Measurements from ENCODE around the gene UCP3. TPM values are rescaled to one million over a fixed set of nuclear protein-coding genes. Genes with fewer than 3 reads are reported as not detected.

The UCP3 gene
- total RNA-seq, 1 experiment from 2014 or later: 1.2 TPM

- ChIA-PET POLR2A (ENCODE audit: unreplicated experiment) (no interaction called here), CTCF (no interaction called here)
- Histone ChIP-seq H3K27ac (ENCODE audit: low read length) (peak overlapping the region; percentile 47), H3K36me3 (ENCODE audit: low read depth, low read length) (no peaks in the 10 kb centered on the region), H3K79me2 (ENCODE audit: low read length) (no peaks in the 10 kb centered on the region), H3K27me3 (ENCODE audit: low read length) (no peaks in the 10 kb centered on the region), H3K4me1 (ENCODE audit: insufficient read depth, low read length) (peaks cover 14% of the 10 kb centered on the region), H3K9me2 (replicated peaks; ENCODE audit: low read length) (no peaks in the 10 kb centered on the region), H3K4me3 (ENCODE audit: low read length) (no peak overlapping the region), H3F3A (ENCODE audit: low read length, unreplicated experiment) (peaks cover 4% of the 10 kb centered on the region), H3K4me2 (ENCODE audit: low read length) (no peak overlapping the region), H3K9me3 (ENCODE audit: low read length) (no peaks in the 10 kb centered on the region), H3K9ac (ENCODE audit: low read length) (no peak overlapping the region), H2AFZ (ENCODE audit: low read length) (no peak overlapping the region), H4K20me1 (ENCODE audit: low read length) (no peaks in the 10 kb centered on the region)
- DNase-seq: no peak
- ATAC-seq: no peak
- intact Hi-C loops (cut with micrococcal nuclease): no loop called here
- no TSS peak for BruUV-seq (replicated peaks)
- no peak for TF ChIP-seq EZH2 (IDR thresholded peaks at IDR 0.05; ENCODE audit: low read length, unreplicated experiment)
- no peak for TF ChIP-seq EZH2phosphoT487 (IDR thresholded peaks at IDR 0.05; ENCODE audit: borderline replicate concordance, low read length)
Observed at GRCh38 chr11:73997120-73997770, 11.6 kb downstream of the UCP3 start.

- peak; percentile 96 for ATAC-seq
- no peaks in the 10 kb centered on the region for H3K79me2 ChIP-seq (ENCODE audit: low read length)
- H3K4me1 ChIP-seq (ENCODE audit: insufficient read depth, low read length): peaks cover 14% of the 10 kb centered on the region
- H4K20me1 ChIP-seq (ENCODE audit: low read length): no peaks in the 10 kb centered on the region
- TF ChIP-seq CTCF (conservative IDR thresholded peaks at IDR 0.05; ENCODE audit: low read depth, low read length) (no peak), EZH2phosphoT487 (IDR thresholded peaks at IDR 0.05; ENCODE audit: borderline replicate concordance, low read length) (no peak)
- POLR2A ChIA-PET (ENCODE audit: unreplicated experiment): no interaction called here
- intact Hi-C loops (cut with micrococcal nuclease): no loop called here
- no peak overlapping the region for H3K4me2 ChIP-seq (ENCODE audit: low read length)
- no TSS peak for BruUV-seq (replicated peaks)
- no peak overlapping the region for H3K4me3 ChIP-seq (ENCODE audit: low read length)
- H3K27me3 ChIP-seq (ENCODE audit: low read length): no peaks in the 10 kb centered on the region
- peak; percentile 62 for DNase-seq
- no peaks in the 10 kb centered on the region for H3K9me3 ChIP-seq (ENCODE audit: low read length)
- no peak overlapping the region for H2AFZ ChIP-seq (ENCODE audit: low read length)
- H3K9me2 ChIP-seq (replicated peaks; ENCODE audit: low read length): no peaks in the 10 kb centered on the region
- H3F3A ChIP-seq (ENCODE audit: low read length, unreplicated experiment): peaks cover 4% of the 10 kb centered on the region
- H3K27ac ChIP-seq (ENCODE audit: low read length): peak overlapping the region; percentile 48
- CTCF ChIA-PET: no interaction called here
- no peaks in the 10 kb centered on the region for H3K36me3 ChIP-seq (ENCODE audit: low read depth, low read length)
- no peak overlapping the region for H3K9ac ChIP-seq (ENCODE audit: low read length)
Observed at GRCh38 chr11:73996161-73996747, 12.6 kb downstream of the UCP3 start.

- intact Hi-C loops (cut with micrococcal nuclease): no loop called here
- no peak for ATAC-seq
- Histone ChIP-seq H3K9ac (ENCODE audit: low read length) (no peak overlapping the region), H3K79me2 (ENCODE audit: low read length) (no peaks in the 10 kb centered on the region), H3K4me3 (ENCODE audit: low read length) (no peak overlapping the region), H2AFZ (ENCODE audit: low read length) (no peak overlapping the region), H3K9me3 (ENCODE audit: low read length) (no peaks in the 10 kb centered on the region), H3K36me3 (ENCODE audit: low read depth, low read length) (no peaks in the 10 kb centered on the region), H3K4me1 (ENCODE audit: insufficient read depth, low read length) (peaks cover 14% of the 10 kb centered on the region), H3K9me2 (replicated peaks; ENCODE audit: low read length) (no peaks in the 10 kb centered on the region), H3K4me2 (ENCODE audit: low read length) (no peak overlapping the region), H3F3A (ENCODE audit: low read length, unreplicated experiment) (peaks cover 4% of the 10 kb centered on the region), H3K27ac (ENCODE audit: low read length) (peak overlapping the region; percentile 48), H4K20me1 (ENCODE audit: low read length) (no peaks in the 10 kb centered on the region), H3K27me3 (ENCODE audit: low read length) (no peaks in the 10 kb centered on the region)
- BruUV-seq (replicated peaks): no TSS peak
- TF ChIP-seq EZH2 (IDR thresholded peaks at IDR 0.05; ENCODE audit: low read length, unreplicated experiment) (no peak), EZH2phosphoT487 (IDR thresholded peaks at IDR 0.05; ENCODE audit: borderline replicate concordance, low read length) (no peak), CTCF (conservative IDR thresholded peaks at IDR 0.05; ENCODE audit: low read depth, low read length) (no peak)
- no peak for DNase-seq
- ChIA-PET POLR2A (ENCODE audit: unreplicated experiment) (no interaction called here), CTCF (no interaction called here)
Observed at GRCh38 chr11:73995731-73996130, 13.2 kb downstream of the UCP3 start.

Measured in PC-3 (cell line).